ENCODE measurements around the gene IGSF22. TPM values are rescaled to one million over a fixed set of nuclear protein-coding genes. Genes with fewer than 3 reads are reported as not detected.

The IGSF22 gene
- total RNA-seq, 2 donors from 2014 or later, result not detected

DNA sequence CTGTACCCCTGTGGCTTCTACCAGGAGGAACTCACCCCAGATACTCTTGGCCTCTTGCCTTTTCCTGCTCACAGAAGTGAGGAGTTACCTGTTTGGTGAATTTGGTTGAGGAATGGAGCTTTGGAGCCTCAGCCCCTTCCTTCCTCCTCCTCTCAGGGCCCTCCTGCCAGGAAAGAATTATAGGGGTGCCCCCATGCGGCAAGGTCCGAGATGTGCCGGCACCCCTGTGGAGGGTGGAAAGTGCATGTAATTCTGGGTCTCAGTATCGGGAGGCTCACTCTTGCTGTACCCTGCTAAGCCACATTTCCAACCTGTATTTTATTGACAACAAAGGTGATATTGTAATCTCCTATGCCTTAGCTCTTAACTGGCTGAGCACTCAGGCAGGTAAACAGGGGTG, 13.7 kb upstream of the IGSF22 start:
- Histone ChIP-seq H3K4me1 (no peaks in the 10 kb centered on the region), H3K4me3 (no peak overlapping the region), H3K27me3 (no peaks in the 10 kb centered on the region), H3K36me3 (replicated peaks in 1 of 2; ENCODE audit: insufficient read depth in 1 of 2, low read depth in 2 of 2) (no peaks in the 10 kb centered on the region), H3K27ac (no peak overlapping the region), H3K9me3 (no peaks in the 10 kb centered on the region)
- intact Hi-C loops (cut with DNase I), result loop anchor here (10.0 kb wide), 2 partner anchors 195 to 625 kb away; no protein-coding TSS in a partner anchor
- WGBS, 2 donors, result 53 to 68% methylated on average over 4 of the region's 4 CpGs
- TF ChIP-seq, protein P1, sequence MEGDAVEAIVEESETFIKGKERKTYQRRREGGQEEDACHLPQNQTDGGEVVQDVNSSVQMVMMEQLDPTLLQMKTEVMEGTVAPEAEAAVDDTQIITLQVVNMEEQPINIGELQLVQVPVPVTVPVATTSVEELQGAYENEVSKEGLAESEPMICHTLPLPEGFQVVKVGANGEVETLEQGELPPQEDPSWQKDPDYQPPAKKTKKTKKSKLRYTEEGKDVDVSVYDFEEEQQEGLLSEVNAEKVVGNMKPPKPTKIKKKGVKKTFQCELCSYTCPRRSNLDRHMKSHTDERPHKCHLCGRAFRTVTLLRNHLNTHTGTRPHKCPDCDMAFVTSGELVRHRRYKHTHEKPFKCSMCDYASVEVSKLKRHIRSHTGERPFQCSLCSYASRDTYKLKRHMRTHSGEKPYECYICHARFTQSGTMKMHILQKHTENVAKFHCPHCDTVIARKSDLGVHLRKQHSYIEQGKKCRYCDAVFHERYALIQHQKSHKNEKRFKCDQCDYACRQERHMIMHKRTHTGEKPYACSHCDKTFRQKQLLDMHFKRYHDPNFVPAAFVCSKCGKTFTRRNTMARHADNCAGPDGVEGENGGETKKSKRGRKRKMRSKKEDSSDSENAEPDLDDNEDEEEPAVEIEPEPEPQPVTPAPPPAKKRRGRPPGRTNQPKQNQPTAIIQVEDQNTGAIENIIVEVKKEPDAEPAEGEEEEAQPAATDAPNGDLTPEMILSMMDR (IDR thresholded peaks at IDR 0.05), result no peak
- TF ChIP-seq POLR2A (IDR thresholded peaks at IDR 0.05), result no peak
- DNase-seq, result no peak
- no peak for ATAC-seq

DNA sequence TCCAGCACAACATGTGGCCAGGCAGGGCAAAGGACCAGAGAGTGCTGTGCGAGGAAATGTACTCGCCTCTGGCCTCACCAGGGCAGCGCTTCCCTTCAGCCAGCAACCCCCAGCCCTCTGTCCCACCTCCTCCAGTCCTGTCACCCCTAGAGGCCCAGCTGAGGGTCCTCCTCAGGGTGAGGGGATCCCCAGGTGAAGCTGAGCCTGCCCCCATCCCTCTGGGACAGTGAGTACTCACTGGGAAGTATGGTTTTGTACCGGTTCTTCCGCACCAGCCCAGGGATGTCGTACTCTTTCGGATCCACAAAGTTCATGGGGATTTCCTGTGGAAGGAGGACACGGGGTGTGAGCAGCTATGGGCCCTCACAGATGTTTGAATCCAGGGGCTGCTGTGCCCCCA, 11.7 kb upstream of the IGSF22 start:
- no peak for TF ChIP-seq POLR2A (IDR thresholded peaks at IDR 0.05)
- TF ChIP-seq, protein P1 (IDR thresholded peaks at IDR 0.05), result no peak
- ATAC-seq (no peak), DNase-seq (no peak)
- no peak overlapping the region for H3K27ac ChIP-seq
- no peaks in the 10 kb centered on the region for H3K36me3 ChIP-seq (replicated peaks in 1 of 2; ENCODE audit: insufficient read depth in 1 of 2, low read depth in 2 of 2)
- H3K4me3 ChIP-seq, result no peak overlapping the region
- 77 to 85% methylated on average over 5 to 6 of the region's 8 CpGs for WGBS, 2 donors
- intact Hi-C loops (cut with DNase I), result loop anchor here (10.0 kb wide), 2 partner anchors 193 to 623 kb away; no protein-coding TSS in a partner anchor
- no peaks in the 10 kb centered on the region for H3K4me1 ChIP-seq
- H3K9me3 ChIP-seq, result no peaks in the 10 kb centered on the region
- no peaks in the 10 kb centered on the region for H3K27me3 ChIP-seq

DNA sequence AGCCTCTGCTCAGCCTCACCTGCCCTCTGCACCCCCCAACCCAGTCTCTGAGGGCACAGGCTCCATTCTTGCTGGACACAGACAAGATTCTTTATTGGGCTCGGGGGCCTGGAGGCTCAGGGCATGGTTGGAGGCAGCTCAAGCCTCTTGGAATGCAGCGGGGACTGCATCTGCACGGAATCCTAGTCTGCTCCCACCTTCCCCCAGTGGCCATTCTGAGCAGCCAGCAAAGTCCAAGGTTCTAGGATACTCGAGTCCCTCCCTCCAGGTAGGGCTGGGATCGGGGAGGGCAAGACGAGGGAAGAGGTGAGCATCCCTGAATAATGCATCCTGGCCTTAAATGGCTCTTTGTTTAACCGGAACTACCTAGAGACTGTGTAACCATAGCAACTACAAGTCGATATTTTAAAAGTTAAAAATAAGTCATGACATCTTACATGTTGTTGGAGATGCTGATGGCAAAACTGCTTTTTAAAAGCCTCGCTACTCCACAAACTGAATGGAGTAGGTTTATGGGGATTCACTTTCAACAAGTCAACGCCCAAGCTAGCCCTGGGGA, 10.7 kb upstream of the IGSF22 start:
- intact Hi-C loops (cut with DNase I), result loop anchor here (10.0 kb wide), 2 partner anchors 192 to 622 kb away; no protein-coding TSS in a partner anchor
- H3K27me3 ChIP-seq, result no peaks in the 10 kb centered on the region

DNA sequence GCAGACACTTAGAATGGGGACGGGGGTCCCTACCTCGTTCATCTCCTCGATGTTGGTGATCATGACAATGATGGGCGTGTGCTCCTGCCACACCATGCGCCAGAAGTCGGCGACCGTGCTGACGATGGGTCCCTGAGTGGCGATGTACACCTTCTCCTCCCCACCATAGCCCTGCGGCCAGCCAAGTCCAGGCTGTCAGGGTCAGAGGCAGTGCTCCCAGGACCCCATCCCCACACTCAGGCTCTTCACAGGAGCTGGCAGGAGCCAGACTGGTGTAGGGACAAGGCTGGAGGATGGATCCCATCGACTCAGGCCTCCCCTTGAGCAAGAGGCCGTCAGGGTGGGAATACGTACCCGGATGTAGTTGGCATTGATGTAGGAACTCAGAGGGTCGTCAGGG, 7.2 kb upstream of the IGSF22 start:
- no peak for ATAC-seq
- intact Hi-C loops (cut with DNase I), result loop anchor here (10.0 kb wide), 2 partner anchors 188 to 618 kb away; no protein-coding TSS in a partner anchor
- H3K4me1 ChIP-seq, result no peaks in the 10 kb centered on the region
- no peaks in the 10 kb centered on the region for H3K27me3 ChIP-seq
- 67 to 70% methylated on average over 12 to 16 of the region's 16 CpGs for WGBS, 2 donors
- no peak for DNase-seq
- H3K9me3 ChIP-seq, result no peaks in the 10 kb centered on the region
- TF ChIP-seq, protein P1 (IDR thresholded peaks at IDR 0.05), result no peak
- TF ChIP-seq POLR2A (IDR thresholded peaks at IDR 0.05), result no peak
- H3K27ac ChIP-seq, result no peak overlapping the region
- H3K4me3 ChIP-seq, result no peak overlapping the region
- H3K36me3 ChIP-seq (replicated peaks in 1 of 2; ENCODE audit: insufficient read depth in 1 of 2, low read depth in 2 of 2), result no peaks in the 10 kb centered on the region

More for the DNA sequence above, 10.7 kb upstream of the IGSF22 start:
- no peaks in the 10 kb centered on the region for H3K36me3 ChIP-seq (replicated peaks in 1 of 2; ENCODE audit: insufficient read depth in 1 of 2, low read depth in 2 of 2)
- DNase-seq, result no peak
- no peak for ATAC-seq
- no peaks in the 10 kb centered on the region for H3K9me3 ChIP-seq
- 37 to 39% methylated on average over 9 to 10 of the region's 10 CpGs for WGBS, 2 donors
- no peaks in the 10 kb centered on the region for H3K4me1 ChIP-seq
- no peak overlapping the region for H3K27ac ChIP-seq
- TF ChIP-seq, protein P1 (IDR thresholded peaks at IDR 0.05), result no peak
- no peak for TF ChIP-seq POLR2A (IDR thresholded peaks at IDR 0.05)
- H3K4me3 ChIP-seq, result no peak overlapping the region

Measured in body of pancreas (tissue), 4 donors.